Hepatocyte (in vitro differentiated cells): ENCODE results near the gene ZCCHC24.

Experiments
- CTCF ChIP-seq: fragments of 200-600 bp; sonication (generic); IDR thresholded peaks from 2 replicates; pipeline ENCODE4 v1.5.1; 2016; ENCODE audit warnings: antibody characterized with exemption, mild to moderate bottlenecking; ENCODE audit not compliant: poor library complexity
- EZH2phosphoT487 ChIP-seq: fragments of 200-600 bp; sonication (generic); IDR thresholded peaks from one replicate; pipeline ENCODE4 v1.6.1; 2018; ENCODE audit warnings: antibody characterized with exemption, mild to moderate bottlenecking, low read depth, moderate library complexity; ENCODE audit not compliant: unreplicated experiment, severe bottlenecking

- TF ChIP-seq CTCF (no peak), EZH2phosphoT487 (no peak)
Observed at GRCh38 chr10:79349766-79350406, 95.5 kb downstream of the ZCCHC24 start.
